ENCODE data around the gene EXOSC9. TPM values are rescaled to one million over a fixed set of nuclear protein-coding genes. Genes with fewer than 3 reads are reported as not detected.

Gene EXOSC9
- polyA plus RNA-seq, 1 donor from 2014 or later = 67.4 TPM

DNA sequence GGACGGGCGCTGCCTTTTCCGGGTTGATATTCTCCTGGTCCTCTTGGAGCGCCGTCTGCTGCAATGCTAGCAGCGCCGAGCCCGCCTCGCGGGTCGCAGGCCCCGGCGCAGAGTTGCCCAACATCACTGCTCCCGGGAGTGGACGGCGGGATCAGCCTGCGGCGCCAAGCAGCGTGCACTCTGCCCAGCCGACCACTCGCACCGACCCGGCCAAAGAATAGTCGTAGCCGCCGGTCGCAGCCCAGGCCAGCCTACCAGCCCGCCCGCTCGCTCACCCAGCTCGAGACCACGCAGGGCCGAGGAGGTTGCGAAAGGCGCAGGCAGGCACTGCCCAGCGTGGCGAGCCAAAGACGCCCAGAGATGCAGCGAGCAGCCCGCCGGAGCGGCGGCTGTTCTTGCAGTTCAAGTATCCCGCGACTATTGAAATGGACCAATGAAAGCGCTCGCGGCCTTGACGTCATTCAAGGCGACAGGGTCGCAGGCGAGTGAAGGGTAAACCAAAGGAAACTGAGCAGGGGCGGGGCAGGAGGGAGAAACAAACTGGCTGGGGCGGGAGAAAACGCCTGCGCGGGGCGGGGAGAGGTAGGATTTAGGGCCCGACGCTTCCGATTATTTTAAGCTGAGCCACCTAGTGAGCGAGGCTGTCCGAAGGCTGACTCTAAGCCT is 22.5 kb downstream of the EXOSC9 start, which contains the start of gene CCNA2:
TSS of gene CCNA2 (minus strand) at position 379 of the 666 bp plus-strand sequence. CDS start at position 124, 255 bp downstream.
- Histone ChIP-seq H2AFZ (ENCODE audit: low read depth, low read length) (peak within 1 kb of the TSS; percentile 71), H3F3A (ENCODE audit: insufficient read depth, low read length, poor library complexity, severe bottlenecking) (no peaks in the 10 kb centered on the region), H3K36me3 (ENCODE audit: insufficient read depth, low read length) (peaks cover 4% of the 10 kb centered on the region), H3K9me3 (ENCODE audit: low read length) (no peaks in the 10 kb centered on the region), H4K20me1 (ENCODE audit: insufficient read depth) (no peaks in the 10 kb centered on the region), H3K4me2 (ENCODE audit: low read length) (peak within 1 kb of the TSS; percentile 80), H3K79me2 (replicated peaks; ENCODE audit: insufficient read depth, low read length) (peaks cover 26% of the 10 kb centered on the region), H3K27me3 (ENCODE audit: insufficient read depth, low read depth, low read length) (no peaks in the 10 kb centered on the region), H3K27ac (ENCODE audit: low read length) (no peak within 1 kb of the TSS), H3K4me3 (ENCODE audit: low read length) (peak within 1 kb of the TSS; percentile 81), H3K9me2 (ENCODE audit: insufficient read depth, low read length) (no peaks in the 10 kb centered on the region), H3K9ac (ENCODE audit: low read length) (peak within 1 kb of the TSS; percentile 59)
- TF ChIP-seq, protein P1, sequence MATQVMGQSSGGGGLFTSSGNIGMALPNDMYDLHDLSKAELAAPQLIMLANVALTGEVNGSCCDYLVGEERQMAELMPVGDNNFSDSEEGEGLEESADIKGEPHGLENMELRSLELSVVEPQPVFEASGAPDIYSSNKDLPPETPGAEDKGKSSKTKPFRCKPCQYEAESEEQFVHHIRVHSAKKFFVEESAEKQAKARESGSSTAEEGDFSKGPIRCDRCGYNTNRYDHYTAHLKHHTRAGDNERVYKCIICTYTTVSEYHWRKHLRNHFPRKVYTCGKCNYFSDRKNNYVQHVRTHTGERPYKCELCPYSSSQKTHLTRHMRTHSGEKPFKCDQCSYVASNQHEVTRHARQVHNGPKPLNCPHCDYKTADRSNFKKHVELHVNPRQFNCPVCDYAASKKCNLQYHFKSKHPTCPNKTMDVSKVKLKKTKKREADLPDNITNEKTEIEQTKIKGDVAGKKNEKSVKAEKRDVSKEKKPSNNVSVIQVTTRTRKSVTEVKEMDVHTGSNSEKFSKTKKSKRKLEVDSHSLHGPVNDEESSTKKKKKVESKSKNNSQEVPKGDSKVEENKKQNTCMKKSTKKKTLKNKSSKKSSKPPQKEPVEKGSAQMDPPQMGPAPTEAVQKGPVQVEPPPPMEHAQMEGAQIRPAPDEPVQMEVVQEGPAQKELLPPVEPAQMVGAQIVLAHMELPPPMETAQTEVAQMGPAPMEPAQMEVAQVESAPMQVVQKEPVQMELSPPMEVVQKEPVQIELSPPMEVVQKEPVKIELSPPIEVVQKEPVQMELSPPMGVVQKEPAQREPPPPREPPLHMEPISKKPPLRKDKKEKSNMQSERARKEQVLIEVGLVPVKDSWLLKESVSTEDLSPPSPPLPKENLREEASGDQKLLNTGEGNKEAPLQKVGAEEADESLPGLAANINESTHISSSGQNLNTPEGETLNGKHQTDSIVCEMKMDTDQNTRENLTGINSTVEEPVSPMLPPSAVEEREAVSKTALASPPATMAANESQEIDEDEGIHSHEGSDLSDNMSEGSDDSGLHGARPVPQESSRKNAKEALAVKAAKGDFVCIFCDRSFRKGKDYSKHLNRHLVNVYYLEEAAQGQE (IDR thresholded peaks at IDR 0.05; ENCODE audit: borderline replicate concordance) = no peak
- TF ChIP-seq RAD21 (conservative IDR thresholded peaks at IDR 0.05) (no peak), MXI1 (conservative IDR thresholded peaks at IDR 0.05; ENCODE audit: poor library complexity, severe bottlenecking) (peak; percentile 99), POLR2AphosphoS5 (IDR thresholded peaks at IDR 0.05) (peak; percentile 59)

DNA sequence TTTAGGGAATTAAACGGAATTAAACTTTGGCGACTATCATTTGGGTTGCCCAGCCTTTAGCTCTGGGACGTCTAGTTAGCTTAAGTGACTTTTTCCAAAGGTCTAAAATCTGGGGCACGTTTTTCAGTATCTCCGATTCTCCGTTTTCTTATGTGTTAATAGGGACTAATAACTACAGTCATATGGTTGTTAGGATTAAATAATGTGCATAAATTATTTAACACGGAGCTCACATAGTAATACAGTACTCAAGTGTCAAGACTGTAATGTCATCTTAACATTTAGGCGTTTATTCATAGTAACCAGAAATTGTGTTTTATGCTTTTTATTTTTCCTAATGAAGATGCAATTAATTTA is 23.0 kb downstream of the EXOSC9 start:
- Histone ChIP-seq H3K27ac (ENCODE audit: low read length) (no peak overlapping the region), H2AFZ (ENCODE audit: low read depth, low read length) (peak overlapping the region; percentile 71), H3F3A (ENCODE audit: insufficient read depth, low read length, poor library complexity, severe bottlenecking) (no peaks in the 10 kb centered on the region), H3K9me3 (ENCODE audit: low read length) (no peaks in the 10 kb centered on the region), H3K4me3 (ENCODE audit: low read length) (peak overlapping the region; percentile 81), H3K36me3 (ENCODE audit: insufficient read depth, low read length) (peaks cover 4% of the 10 kb centered on the region), H4K20me1 (ENCODE audit: insufficient read depth) (no peaks in the 10 kb centered on the region), H3K4me2 (ENCODE audit: low read length) (peak overlapping the region; percentile 80), H3K27me3 (ENCODE audit: insufficient read depth, low read depth, low read length) (no peaks in the 10 kb centered on the region), H3K9me2 (ENCODE audit: insufficient read depth, low read length) (no peaks in the 10 kb centered on the region), H3K79me2 (replicated peaks; ENCODE audit: insufficient read depth, low read length) (peaks cover 26% of the 10 kb centered on the region), H3K9ac (ENCODE audit: low read length) (peak overlapping the region; percentile 59)
- TF ChIP-seq EP300 (conservative IDR thresholded peaks at IDR 0.05; ENCODE audit: poor library complexity, severe bottlenecking) (no peak), CTCF (IDR thresholded peaks at IDR 0.05; ENCODE audit: poor library complexity, severe bottlenecking) (no peak), TAF1 (IDR thresholded peaks at IDR 0.05; ENCODE audit: low read depth) (no peak)

DNA sequence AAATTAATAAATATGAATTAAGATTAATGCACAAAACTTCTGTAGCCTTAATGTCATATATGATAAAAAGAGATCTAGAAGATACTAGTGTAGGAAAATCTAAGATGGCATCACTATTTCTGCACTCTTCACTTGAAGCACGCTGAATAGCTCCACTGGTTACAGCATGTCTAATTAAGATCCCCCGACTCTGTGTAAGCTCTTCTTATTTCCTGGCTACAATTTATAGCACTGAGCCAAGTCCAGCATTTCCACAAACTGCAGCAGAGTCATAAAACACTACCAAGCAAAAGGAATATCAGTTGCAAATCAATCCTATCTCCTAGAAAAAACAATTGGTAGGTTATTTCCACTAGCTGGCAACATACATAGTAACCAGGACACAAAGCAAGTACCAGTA is 23.8 kb downstream of the EXOSC9 start:
- no peak for TF ChIP-seq CTCF (IDR thresholded peaks at IDR 0.05; ENCODE audit: poor library complexity, severe bottlenecking)
- TF ChIP-seq, protein P1 (IDR thresholded peaks at IDR 0.05; ENCODE audit: borderline replicate concordance) = no peak
- no peak for TF ChIP-seq RAD21 (conservative IDR thresholded peaks at IDR 0.05)
- TF ChIP-seq POLR2AphosphoS5 (IDR thresholded peaks at IDR 0.05) = no peak
- no peak for TF ChIP-seq EZH2 (IDR thresholded peaks at IDR 0.05; ENCODE audit: borderline replicate concordance, insufficient read depth, low read length, poor library complexity, severe bottlenecking)
- TF ChIP-seq MXI1 (conservative IDR thresholded peaks at IDR 0.05; ENCODE audit: poor library complexity, severe bottlenecking) = no peak
- no peak for TF ChIP-seq SMC3 (conservative IDR thresholded peaks at IDR 0.05; ENCODE audit: poor library complexity)
- TF ChIP-seq EP300 (conservative IDR thresholded peaks at IDR 0.05; ENCODE audit: poor library complexity, severe bottlenecking) = no peak
- no peak for TF ChIP-seq TAF1 (IDR thresholded peaks at IDR 0.05; ENCODE audit: low read depth)
- Histone ChIP-seq H3F3A (ENCODE audit: insufficient read depth, low read length, poor library complexity, severe bottlenecking) (no peaks in the 10 kb centered on the region), H3K9me2 (ENCODE audit: insufficient read depth, low read length) (no peaks in the 10 kb centered on the region), H3K4me2 (ENCODE audit: low read length) (no peak overlapping the region), H3K36me3 (ENCODE audit: insufficient read depth, low read length) (peaks cover 4% of the 10 kb centered on the region), H2AFZ (ENCODE audit: low read depth, low read length) (no peak overlapping the region), H3K79me2 (replicated peaks; ENCODE audit: insufficient read depth, low read length) (peaks cover 26% of the 10 kb centered on the region), H3K4me3 (ENCODE audit: low read length) (no peak overlapping the region), H3K27ac (ENCODE audit: low read length) (no peak overlapping the region), H3K9ac (ENCODE audit: low read length) (no peak overlapping the region), H3K9me3 (ENCODE audit: low read length) (no peaks in the 10 kb centered on the region), H3K27me3 (ENCODE audit: insufficient read depth, low read depth, low read length) (no peaks in the 10 kb centered on the region), H4K20me1 (ENCODE audit: insufficient read depth) (no peaks in the 10 kb centered on the region)

Data from neural cell (in vitro differentiated cells).